Gastroesophageal sphincter (tissue), 4 donors: ENCODE data around the gene FCGBP. TPM values are rescaled to one million over a fixed set of nuclear protein-coding genes. Genes with fewer than 3 reads are reported as not detected.
"Not testable (repeated sequence)": the region's sequence is repeated elsewhere in the genome, so short reads cannot be mapped to it uniquely, and the experiment has no call there.

ENCODE experiments used
- ATAC-seq: fragments of 150-250 bp; one replicate; pipeline ENCODE4 v1.9.1; 2016; ENCODE audit warnings: mild to moderate bottlenecking, moderate library complexity
- H3K27ac ChIP-seq, 4 donors: fragments of 200-600 bp; sonication (generic) in 3 of 4; 1 replicate in 3 of 4; 2 replicates in 1 of 4; pipeline ENCODE4 v1.5.1; 2016 to 2019
- H3K27me3 ChIP-seq: fragments of 200-600 bp; sonication (generic); one replicate; pipeline ENCODE4 v1.5.1; 2019
- H3K36me3 ChIP-seq, 2 donors: fragments of 200-600 bp; sonication (generic); one replicate each; pipeline ENCODE4 v1.5.1; 2019; ENCODE audit warnings: control low read depth in 1 of 2
- H3K4me1 ChIP-seq, 3 donors: fragments of 200-600 bp; sonication (generic); 1 replicate in 2 of 3; 2 replicates in 1 of 3; pipeline ENCODE4 v1.5.1; 2016 to 2019; ENCODE audit warnings: control low read depth in 2 of 3
- H3K4me3 ChIP-seq, 2 donors: fragments of 200-600 bp; sonication (generic); one replicate each; pipeline ENCODE4 v1.5.1; 2019; ENCODE audit warnings: mild to moderate bottlenecking in 1 of 2, moderate library complexity in 1 of 2
- H3K9me3 ChIP-seq, 3 donors: fragments of 200-600 bp; sonication (generic); one replicate each; pipeline ENCODE4 v1.5.1; 2017 to 2019; ENCODE audit warnings: control low read depth in 2 of 3
- CTCF ChIP-seq, 4 experiments: fragments of 200-600 bp in 2 of 4; fragments of 450-650 bp in 2 of 4; sonication (generic) in 1 of 4; IDR thresholded peaks; one replicate each; pipeline ENCODE4 v1.5.1; 2017 to 2019; ENCODE audit warnings: antibody characterized with exemption in 4 of 4, mild to moderate bottlenecking in 2 of 4, moderate library complexity in 2 of 4
- EP300 ChIP-seq: sonication (generic); formaldehyde crosslinking; IDR thresholded peaks from one replicate; pipeline ENCODE4 v1.6.1; 2017; ENCODE audit warnings: antibody characterized with exemption, mild to moderate bottlenecking
- POLR2A ChIP-seq, 2 donors: fragments of 450-650 bp; IDR thresholded peaks; one replicate each; pipeline ENCODE4 v1.6.1; 2017; ENCODE audit warnings: antibody characterized with exemption in 2 of 2, mild to moderate bottlenecking in 2 of 2, moderate library complexity in 1 of 2
- POLR2AphosphoS5 ChIP-seq: sonication (generic); formaldehyde crosslinking; IDR thresholded peaks from one replicate; pipeline ENCODE4 v1.6.1; 2017; ENCODE audit warnings: antibody characterized with exemption
- WGBS, 2 donors: methylation state at CpG; one replicate each; pipeline ENCODE4 v1.1.5; 2018; ENCODE audit warnings: low coverage in 1 of 2; 5-methylcytosine and 5-hydroxymethylcytosine counted together
- total RNA-seq, 4 donors: library from RNA; depleted of rRNA; stranded (reverse); fragments of >200 nt; gene quantifications; one replicate each; pipeline ENCODE4 v1.1.0, GENCODE V29; 2016

Gene FCGBP
- total RNA-seq, 4 donors from 2014 or later: 0.31 to 69.1 (median 8.2) TPM

GRCh38 chr19:39890755-39891551, 43.5 kb downstream of the FCGBP start:
- Histone ChIP-seq H3K4me1 (no peaks in the 10 kb centered on the region), H3K36me3 (no peaks in the 10 kb centered on the region), H3K27me3 (peaks cover 37% of the 10 kb centered on the region), H3K4me3 (no peak overlapping the region), H3K27ac (no peak overlapping the region), H3K9me3 (no peaks in the 10 kb centered on the region)
- no peak for TF ChIP-seq POLR2A (IDR thresholded peaks at IDR 0.05)
- TF ChIP-seq CTCF (IDR thresholded peaks at IDR 0.05): no peak
- no peak for TF ChIP-seq POLR2AphosphoS5
- TF ChIP-seq EP300: no peak
- no peak for ATAC-seq
- 84 to 85% methylated on average over 10 to 17 of the region's 17 CpGs for WGBS, 2 donors

GRCh38 chr19:39889872-39890754, 44.3 kb downstream of the FCGBP start:
- not testable (repeated sequence) for H3K9me3 ChIP-seq, H3K36me3 ChIP-seq, H3K4me1 ChIP-seq, ATAC-seq, H3K4me3 ChIP-seq, H3K27ac ChIP-seq
- peaks cover 37% of the 10 kb centered on the region for H3K27me3 ChIP-seq
- 93 to 100% methylated on average over 1 to 13 of the region's 20 CpGs for WGBS, 2 donors

GRCh38 chr19:39887456-39887951, 46.9 kb downstream of the FCGBP start:
- ATAC-seq, H3K4me3 ChIP-seq, H3K27ac ChIP-seq, H3K36me3 ChIP-seq, H3K4me1 ChIP-seq, H3K9me3 ChIP-seq: not testable (repeated sequence)
- peaks cover 28% of the 10 kb centered on the region for H3K27me3 ChIP-seq
- WGBS, 2 donors: 0% methylated on average over 1 of the region's 3 CpGs; no CpG with 5 or more reads in 1 of the 2 donors

- ATAC-seq, H3K27ac ChIP-seq, H3K4me1 ChIP-seq, H3K9me3 ChIP-seq, H3K4me3 ChIP-seq, H3K36me3 ChIP-seq: not testable (repeated sequence)
- WGBS, 2 donors: no CpG with 5 or more reads among the region's 30 CpGs
- H3K27me3 ChIP-seq: peaks cover 12% of the 10 kb centered on the region
Measured at GRCh38 chr19:39885821-39886554, 48.4 kb downstream of the FCGBP start.

- 59 to 60% methylated on average over 1 to 5 of the region's 9 CpGs for WGBS, 2 donors
- ATAC-seq, H3K4me3 ChIP-seq: not testable (repeated sequence)
Measured at GRCh38 chr19:39884721-39885120, 49.7 kb downstream of the FCGBP start.

More at GRCh38 chr19:39884721-39885120, 49.7 kb downstream of the FCGBP start:
- H3K27me3 ChIP-seq, H3K27ac ChIP-seq, H3K9me3 ChIP-seq, H3K4me1 ChIP-seq, H3K36me3 ChIP-seq: not testable (repeated sequence)

Other genes with a start within 250 kb of the FCGBP start
- not detected for gene LGALS14, start 230.2 kb downstream of the FCGBP start, total RNA-seq
- not detected for gene CLC, start 196.6 kb downstream of the FCGBP start, total RNA-seq
- gene LEUTX, start 155.8 kb downstream of the FCGBP start, total RNA-seq: not detected
- 10 to 100 TPM in 2 of 4 donors, 1 to 10 TPM in 2; 8.6 to 19.4 (median 11.4) TPM for gene DYRK1B, start 100.5 kb downstream of the FCGBP start, total RNA-seq
- gene FBL, start 88.3 kb downstream of the FCGBP start, total RNA-seq: 100 to 1,000 TPM in 1 of 4 donors, 10 to 100 TPM in 3; 72.5 to 105 (median 89.1) TPM
- gene PSMC4, start 36.5 kb upstream of the FCGBP start, total RNA-seq: 100 to 1,000 TPM in 1 of 4 donors, 10 to 100 TPM in 3; 75.2 to 104 (median 94.7) TPM
- gene ZNF546, start 62.4 kb upstream of the FCGBP start, total RNA-seq: 10 to 100 TPM in 1 of 4 donors, 1 to 10 TPM in 3; 5.2 to 17.7 (median 7.5) TPM
- gene ZNF780B, start 121.6 kb upstream of the FCGBP start, total RNA-seq: 10 to 100 TPM; 14.5 to 22.5 (median 19.7) TPM
- gene ZNF780A, start 156.3 kb upstream of the FCGBP start, total RNA-seq: 10 to 100 TPM in 3 of 4 donors, 1 to 10 TPM in 1; 9.4 to 22.1 (median 15.5) TPM